Stimulated activated CD4-positive, alpha-beta T cell treated with anti-CD3 and anti-CD28 coated beads, Interleukin-4, amount 100 ng/mL, for 48 hours (primary cell): Measurements from ENCODE around the gene NFIC.
"Not testable (repeated sequence)": the region's sequence is repeated elsewhere in the genome, so short reads cannot be mapped to it uniquely, and the experiment has no call there.

Experiments
- DNase-seq, 2 donors: peaks; one replicate each; pipeline ENCODE4 v3.0.0-alpha.2; 2020; ENCODE audit warnings: low read depth in 2 of 2

NFIC gene

GRCh38 chr19:3491396-3492119 lies 125.2 kb downstream of the NFIC start:
- no peak for DNase-seq

- DNase-seq: no peak
These were observed 125.9 kb downstream of the NFIC start for GRCh38 chr19:3492131-3492839.

- no peak for DNase-seq
These were observed 126.5 kb downstream of the NFIC start for GRCh38 chr19:3492919-3493318.

- no peak for DNase-seq
These were observed 127.3 kb downstream of the NFIC start for GRCh38 chr19:3493651-3494050.

- DNase-seq: peak in 1 of 2 donors; percentile 50
These were observed 127.7 kb downstream of the NFIC start for GRCh38 chr19:3494051-3494450.

- peak; percentile 43 to 63 for DNase-seq
These were observed 128.2 kb downstream of the NFIC start for GRCh38 chr19:3494559-3494958.

- DNase-seq: no peak
These were observed 130.2 kb downstream of the NFIC start for GRCh38 chr19:3496392-3497273.

GRCh38 chr19:3497757-3498520 lies 131.6 kb downstream of the NFIC start:
- DNase-seq: no peak

GRCh38 chr19:3499738-3500428 lies 133.5 kb downstream of the NFIC start:
- DNase-seq: no peak

GRCh38 chr19:3500429-3501101 lies 134.2 kb downstream of the NFIC start, which contains the start of gene DOHH:
Gene DOHH (minus strand): TSS chr19:3500674. CDS start chr19:3496814, 3,860 bp downstream.
- peak; percentile 94 to 96 for DNase-seq

GRCh38 chr19:3501780-3502179 lies 135.4 kb downstream of the NFIC start:
- no peak for DNase-seq

- DNase-seq: no peak
These were observed 136.7 kb downstream of the NFIC start for GRCh38 chr19:3503036-3503572.

GRCh38 chr19:3504735-3505134 lies 138.4 kb downstream of the NFIC start:
- no peak for DNase-seq

- DNase-seq: peak; percentile 99
These were observed 139.4 kb downstream of the NFIC start, which contains the start of gene FZR1 for GRCh38 chr19:3505598-3506383. Gene FZR1 (plus strand): TSS chr19:3506311. CDS start chr19:3522990, 16,679 bp downstream.

- peak in 1 of 2 donors; percentile 14 for DNase-seq
These were observed 140.3 kb downstream of the NFIC start for GRCh38 chr19:3506384-3507340.

- DNase-seq: no peak
These were observed 141.2 kb downstream of the NFIC start for GRCh38 chr19:3507371-3508120.

GRCh38 chr19:3508121-3508661 lies 141.8 kb downstream of the NFIC start:
- DNase-seq: not testable (repeated sequence)
